GM12874 (cell line): ENCODE measurements around the gene FOXP3.

Experiments
- CTCF ChIP-seq: IDR thresholded peaks from 2 replicates; pipeline ENCODE4 v1.5.1; 2011; ENCODE audit warnings: low read depth, mild to moderate bottlenecking, control low read depth, low read length, moderate library complexity; ENCODE audit not compliant: insufficient read depth

Gene FOXP3

GRCh38 chrX:49204017-49204416 is 60.5 kb downstream of the FOXP3 start:
- TF ChIP-seq CTCF: no peak

GRCh38 chrX:49203536-49203935 is 61.0 kb downstream of the FOXP3 start:
- TF ChIP-seq CTCF: no peak

GRCh38 chrX:49202022-49202421 is 62.5 kb downstream of the FOXP3 start:
- no peak for TF ChIP-seq CTCF
